ENCODE data around the gene DUSP14.

The DUSP14 gene

DNA sequence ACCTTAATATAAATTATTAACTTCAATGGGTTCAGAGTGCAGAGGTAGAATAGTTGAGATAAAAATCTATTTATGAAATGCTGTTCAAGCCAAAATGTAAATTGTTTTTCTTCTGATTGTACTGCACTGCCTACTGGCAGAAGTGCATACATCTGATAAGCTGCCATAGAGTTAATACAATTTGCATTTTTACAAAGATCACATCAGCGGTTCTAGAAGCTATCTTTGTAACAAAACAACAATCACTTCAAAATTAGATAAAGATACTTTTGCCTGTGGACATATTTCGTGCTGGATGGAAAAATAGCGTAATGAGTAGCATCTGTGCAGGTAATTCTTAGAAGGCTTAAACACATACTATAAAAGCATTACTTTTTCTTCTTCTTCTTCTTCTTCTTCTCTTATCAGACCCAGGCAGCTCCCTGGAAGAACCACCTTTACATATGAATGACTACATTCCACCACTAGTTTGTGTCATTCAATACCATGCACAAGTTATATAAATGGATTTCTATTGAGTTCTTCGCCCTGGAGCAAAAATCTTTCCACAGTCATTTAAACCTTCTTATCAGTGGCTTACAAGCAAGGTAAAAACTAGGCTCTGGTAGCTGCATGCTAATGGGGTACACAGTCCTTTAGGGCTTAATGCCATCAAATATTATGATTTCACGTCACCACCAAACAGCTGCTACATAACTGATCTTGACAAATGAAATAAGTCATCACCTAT, 72.5 kb downstream of the DUSP14 start:
- DNase-seq (ENCODE audit: low spot score) = no peak
- in situ Hi-C loops (cut with MboI; ENCODE audit: low pct_unique_long_range_greater_than_20kb, low sequenced_read_pairs, unreplicated experiment) = no loop called here

More for the DNA sequence above, 72.5 kb downstream of the DUSP14 start:
- TF ChIP-seq, protein P1, sequence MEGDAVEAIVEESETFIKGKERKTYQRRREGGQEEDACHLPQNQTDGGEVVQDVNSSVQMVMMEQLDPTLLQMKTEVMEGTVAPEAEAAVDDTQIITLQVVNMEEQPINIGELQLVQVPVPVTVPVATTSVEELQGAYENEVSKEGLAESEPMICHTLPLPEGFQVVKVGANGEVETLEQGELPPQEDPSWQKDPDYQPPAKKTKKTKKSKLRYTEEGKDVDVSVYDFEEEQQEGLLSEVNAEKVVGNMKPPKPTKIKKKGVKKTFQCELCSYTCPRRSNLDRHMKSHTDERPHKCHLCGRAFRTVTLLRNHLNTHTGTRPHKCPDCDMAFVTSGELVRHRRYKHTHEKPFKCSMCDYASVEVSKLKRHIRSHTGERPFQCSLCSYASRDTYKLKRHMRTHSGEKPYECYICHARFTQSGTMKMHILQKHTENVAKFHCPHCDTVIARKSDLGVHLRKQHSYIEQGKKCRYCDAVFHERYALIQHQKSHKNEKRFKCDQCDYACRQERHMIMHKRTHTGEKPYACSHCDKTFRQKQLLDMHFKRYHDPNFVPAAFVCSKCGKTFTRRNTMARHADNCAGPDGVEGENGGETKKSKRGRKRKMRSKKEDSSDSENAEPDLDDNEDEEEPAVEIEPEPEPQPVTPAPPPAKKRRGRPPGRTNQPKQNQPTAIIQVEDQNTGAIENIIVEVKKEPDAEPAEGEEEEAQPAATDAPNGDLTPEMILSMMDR (IDR thresholded peaks at IDR 0.05; ENCODE audit: extremely low read depth, insufficient read depth, missing control alignments) = no peak
